DMS53 treated with DMSO at 0.1 percent for 48 hours (cell line): ENCODE results near the gene ROBO1.

ENCODE experiments used
- DNase-seq: peaks from one replicate; lab custom pipeline; 2025; ENCODE audit not compliant: unreplicated experiment; lab: John Stamatoyannopoulos, UW

The ROBO1 gene

DNA sequence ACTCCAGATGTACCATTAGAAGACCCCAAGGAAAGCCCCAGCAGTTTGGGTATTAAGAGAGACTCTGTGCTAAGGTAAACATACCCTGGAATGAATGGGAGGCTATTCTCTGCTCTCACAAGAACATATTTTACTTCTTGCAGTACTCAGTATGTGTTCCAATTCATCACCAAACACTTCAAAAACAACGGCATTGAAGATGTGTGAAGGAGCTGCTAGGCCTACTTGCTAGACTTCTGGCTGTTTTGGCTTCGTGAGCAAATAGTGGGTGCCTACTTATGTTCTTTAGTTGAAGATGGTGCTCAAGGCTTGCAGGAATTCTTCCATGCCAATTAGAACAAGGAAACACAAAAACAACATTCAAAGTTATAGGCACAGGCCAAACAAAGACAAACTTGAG is 514.5 kb downstream of the ROBO1 start:
- no peak for DNase-seq

DNA sequence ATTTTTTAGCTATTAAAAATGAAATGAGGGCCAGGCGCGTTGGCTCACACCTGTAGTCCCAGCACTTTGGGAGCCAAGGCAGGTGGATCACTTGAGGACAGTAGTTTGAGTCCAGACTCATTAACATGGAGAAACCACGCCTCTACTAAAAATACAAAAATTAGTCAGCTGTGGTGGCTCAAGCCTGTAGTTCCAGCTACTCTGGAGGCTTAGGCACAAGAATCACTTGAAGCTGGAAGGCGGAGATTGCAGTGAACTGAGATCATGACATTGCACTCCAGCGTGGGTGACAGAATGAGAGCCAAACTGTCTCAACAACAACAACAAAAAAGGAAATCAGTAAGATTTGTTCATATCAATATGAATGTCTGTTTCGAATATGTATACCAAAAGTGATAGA is 517.1 kb downstream of the ROBO1 start:
- no peak for DNase-seq

DNA sequence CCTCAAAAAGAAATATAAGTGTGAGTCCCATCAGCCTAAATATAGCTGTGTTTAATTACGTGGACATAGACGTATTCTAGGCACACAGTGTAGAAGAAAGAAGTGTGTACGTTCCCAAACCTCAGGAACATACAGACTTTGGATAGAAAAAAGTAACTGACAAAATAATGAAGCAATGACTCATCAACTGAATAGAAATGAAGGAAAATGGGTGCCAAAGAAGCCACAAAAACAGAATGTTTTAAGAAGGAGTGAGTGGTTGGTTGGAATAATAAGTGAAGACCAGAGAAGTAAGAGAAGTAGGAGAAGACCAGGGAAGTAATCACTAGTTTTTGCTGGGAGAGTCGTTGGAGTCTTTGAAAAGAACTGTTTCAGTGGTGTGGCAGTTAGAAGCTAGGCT is 518.1 kb downstream of the ROBO1 start:
- DNase-seq = no peak

DNA sequence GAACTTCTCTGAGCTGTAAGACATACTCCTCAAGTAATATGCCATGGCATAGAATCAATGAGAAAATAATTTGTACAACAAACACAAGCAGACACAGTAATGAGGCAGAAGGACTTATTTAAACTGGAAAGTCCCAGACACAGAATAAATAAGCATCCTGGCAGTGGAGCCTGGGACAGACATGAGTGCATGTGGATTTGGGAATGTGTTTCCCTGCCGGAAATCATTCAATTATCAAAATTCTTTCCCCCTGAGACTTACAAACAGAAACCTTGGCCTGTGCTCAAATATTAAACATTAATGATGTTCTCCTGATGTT is 520.1 kb downstream of the ROBO1 start:
- no peak for DNase-seq

DNA sequence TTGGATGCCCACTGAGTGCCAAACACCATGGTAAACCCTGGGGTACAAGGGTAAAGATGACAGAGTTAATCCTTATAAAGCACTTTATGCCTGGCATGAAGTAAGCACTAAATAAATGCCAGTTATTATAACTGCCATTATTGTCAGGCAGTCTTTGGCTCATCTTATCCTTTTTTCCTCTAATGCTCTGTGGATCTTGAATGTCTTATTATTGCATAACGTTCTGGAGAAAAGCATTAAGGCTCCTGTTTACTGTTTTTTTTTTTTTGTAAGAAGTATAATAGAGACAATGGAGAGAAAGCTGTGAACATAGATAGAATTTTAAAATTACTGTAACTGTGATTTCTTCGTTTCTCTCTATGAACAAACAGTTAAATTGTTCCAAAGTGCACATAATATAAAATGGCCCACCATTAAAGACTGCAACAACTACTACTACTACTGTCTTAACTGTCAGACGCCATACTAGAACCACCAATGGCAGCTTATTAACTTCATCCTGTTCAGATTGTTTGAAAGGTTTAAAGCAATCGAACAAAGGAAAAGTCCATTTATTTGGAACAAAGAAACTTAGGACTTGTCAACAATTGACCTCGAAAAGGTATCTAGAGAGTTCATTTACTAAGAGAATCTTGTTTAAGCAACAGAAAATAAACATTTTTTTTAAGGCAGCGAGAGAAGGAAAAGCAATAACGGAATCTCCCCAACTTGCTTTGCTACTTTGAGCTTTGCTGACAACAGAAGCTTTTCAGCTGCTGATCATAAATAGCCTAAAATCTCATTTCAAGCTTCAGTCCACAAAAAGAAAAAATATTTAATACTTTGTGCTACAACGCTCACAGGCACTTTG is 520.7 kb downstream of the ROBO1 start:
- DNase-seq = no peak

DNA sequence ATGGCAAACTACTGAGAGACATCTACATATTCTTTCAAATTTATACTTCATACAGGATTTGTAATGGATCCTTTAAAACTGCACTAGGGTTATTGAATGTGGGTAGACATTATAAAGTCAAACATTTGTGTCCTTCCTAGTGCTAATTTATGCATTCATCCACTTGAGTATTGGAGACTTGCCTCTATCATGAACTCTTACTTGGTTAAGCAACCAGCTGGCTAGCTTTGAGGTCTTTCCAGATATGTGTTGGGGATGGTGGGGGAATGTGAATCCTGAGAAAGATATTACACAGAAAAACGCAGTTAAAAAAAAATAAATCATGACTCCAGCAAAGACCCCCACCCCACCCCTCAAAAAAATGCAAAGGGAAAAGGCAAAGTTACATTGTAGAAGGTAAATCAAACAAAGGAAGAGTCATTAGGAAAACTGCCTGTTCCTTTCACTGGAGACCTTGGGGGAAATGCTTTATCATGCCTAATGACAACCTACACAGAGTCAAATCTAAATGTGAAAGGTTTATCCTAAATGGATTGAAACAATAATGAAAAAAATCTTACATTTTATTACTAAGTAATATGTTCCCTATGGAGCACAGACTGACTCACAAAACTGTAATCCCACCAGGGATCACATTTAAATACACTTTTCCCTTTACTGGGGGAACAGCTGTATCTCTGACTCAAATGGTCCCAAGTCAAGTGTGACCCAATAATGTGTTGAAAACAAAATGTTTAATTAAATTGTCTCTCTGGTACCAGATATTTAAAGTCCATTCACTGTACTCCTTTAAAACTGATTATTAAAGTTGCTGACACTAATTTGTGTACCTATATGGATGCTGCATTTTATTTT is 522.3 kb downstream of the ROBO1 start:
- no peak for DNase-seq

DNA sequence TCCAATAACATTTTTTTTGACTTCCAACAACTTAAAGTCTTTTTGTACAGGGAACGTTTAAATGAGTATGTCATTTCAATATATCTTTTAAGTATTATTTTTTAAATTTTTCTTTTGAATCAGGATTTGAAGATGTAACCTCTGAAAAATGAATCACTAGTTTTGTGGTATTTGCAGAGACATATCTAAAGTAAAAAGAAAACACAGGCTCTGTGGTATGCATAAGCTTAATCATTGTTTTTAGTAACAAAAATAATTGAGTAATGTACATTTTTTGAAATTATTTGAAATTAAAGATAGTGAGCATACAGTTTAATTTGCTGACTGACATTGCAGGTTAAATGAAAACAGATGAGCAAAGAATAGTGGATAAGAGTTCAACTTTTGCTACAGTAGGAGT is 531.3 kb downstream of the ROBO1 start:
- no peak for DNase-seq

DNA sequence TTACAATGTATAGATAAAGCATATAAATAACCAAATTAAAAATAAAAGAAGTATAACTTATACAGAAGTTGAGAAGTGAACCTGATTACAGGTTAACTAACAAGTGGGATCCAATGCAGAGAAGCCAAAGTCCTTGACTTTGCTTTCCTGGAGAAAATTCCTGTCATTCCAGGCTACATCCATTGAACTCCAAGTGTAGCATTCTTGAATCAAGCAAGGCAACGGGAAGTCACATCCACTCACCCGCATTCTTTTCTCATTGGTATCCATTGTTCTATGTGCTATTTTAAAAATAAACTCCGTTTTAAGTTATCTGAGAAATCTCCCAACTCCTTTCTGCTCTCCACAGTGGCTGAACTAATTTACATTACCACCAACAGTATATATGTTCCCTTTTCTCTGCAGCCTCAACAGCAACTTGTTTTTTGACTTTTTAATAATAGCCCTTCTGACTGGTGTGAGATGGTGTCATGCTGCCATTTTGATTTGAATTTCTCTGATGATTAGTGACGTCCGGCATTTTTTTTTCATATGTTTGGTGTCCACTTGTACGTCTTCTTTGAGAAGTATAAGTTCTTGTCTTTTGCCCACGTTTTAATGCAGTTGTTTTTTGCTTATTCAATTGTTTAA is 534.3 kb downstream of the ROBO1 start:
- no peak for DNase-seq

DNA sequence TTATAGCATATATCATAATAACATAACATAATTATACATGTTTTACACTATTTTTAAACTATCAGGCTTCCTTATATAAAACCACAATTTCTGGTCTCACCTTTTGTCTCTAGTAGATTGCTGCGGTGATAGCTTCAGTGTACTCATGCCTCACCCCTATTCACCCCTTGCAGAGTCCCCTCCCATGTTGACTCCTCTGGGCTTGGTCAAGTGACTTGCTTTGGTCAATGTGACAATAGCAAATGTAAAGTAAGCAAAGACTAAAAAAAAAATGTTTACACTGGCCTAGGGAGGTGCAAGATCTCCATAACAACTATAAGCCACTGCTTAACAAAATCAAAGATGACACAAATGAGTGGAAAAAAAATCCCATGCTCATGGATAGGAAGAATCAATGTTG is 537.5 kb downstream of the ROBO1 start:
- DNase-seq = no peak

DNA sequence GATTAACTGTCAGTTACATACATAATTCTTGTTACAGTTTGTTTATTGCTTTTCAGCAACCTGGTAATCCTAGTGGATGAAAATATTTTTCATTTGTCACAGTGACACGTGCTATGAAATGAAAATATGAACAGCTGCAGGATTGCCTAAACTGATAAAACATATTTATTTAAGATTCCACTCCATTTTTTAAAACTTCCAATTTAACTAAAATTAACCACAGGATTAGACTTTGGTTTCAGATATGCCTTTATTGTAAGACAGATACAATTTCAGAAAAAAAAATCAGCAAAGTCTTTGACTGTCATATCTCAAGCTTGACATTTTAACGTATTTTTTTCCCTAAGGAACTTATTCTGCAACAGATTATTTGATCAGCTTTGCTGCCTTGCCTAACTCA is 550.7 kb downstream of the ROBO1 start:
- DNase-seq = no peak

DNA sequence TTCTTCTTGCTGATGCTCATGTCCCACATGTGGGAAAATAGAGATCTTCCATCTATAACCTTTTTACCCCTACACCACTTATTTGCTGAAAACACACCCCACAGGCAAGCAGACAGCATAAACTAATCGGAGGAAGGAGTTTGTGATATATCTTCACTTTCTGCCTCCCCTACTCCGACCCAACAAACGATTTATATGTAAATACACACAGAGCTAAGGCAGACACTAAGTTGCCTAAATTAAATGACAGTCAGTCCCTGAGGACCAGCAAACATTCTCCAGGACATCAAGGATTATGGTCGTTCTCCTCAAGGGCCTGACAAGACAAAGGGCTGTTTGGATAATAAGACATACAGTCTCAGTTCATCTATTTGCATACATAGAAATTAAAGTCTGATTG is 552.5 kb downstream of the ROBO1 start:
- no peak for DNase-seq

DNA sequence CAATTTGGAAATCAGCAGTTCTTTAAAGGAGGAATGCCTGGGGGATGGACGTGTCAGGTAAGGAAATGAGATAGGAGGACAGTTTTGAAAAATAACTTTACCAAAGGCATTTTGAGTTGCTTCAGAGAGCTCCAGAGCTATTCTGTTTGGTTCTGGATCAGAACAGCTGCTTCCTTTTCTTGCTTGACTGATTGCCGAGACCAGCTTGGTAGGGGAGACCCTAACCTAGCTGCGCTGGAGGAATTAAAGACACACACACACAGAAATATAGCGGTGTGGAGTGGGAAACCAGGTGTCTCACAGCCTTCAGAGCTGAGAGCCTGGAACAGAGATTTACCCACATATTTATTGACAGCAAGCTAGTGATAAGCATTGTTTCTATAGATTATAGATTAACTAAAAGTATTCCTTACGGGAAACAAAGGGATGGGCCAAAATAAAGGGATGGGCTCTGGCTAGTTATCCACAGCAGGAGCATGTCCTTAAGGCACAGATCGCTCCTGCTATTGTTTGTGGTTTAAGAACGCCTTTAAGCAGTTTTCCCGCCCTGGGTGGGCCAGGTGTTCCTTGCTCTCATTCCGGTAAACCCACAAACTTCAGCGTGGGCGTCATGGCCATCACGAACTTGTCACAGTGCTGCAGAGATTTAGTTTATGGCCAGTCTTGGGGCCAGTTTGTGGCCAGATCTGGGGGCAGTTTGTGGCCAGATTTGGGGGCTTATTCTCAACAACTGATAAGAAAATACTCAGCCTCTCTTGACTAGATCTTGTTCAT is 556.0 kb downstream of the ROBO1 start:
- no peak for DNase-seq

DNA sequence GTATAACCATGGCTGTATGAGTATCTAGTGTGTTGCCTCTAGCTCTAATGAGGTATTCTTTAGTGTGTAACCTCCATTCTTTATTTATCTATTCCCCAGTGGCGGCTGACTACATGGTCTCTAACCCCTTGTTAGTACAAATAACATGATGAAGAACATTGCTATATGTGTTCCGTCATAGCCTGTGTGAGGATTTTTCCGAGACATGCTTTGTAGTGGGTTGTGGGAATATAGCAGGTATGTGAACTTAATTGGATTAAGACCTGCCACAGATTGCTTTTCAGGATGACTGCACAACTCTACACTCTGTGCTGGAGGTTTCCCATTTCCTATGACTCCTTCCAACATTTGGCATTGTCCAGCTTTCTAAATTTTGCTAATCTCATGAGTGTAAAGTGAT is 563.4 kb downstream of the ROBO1 start:
- DNase-seq = no peak

DNA sequence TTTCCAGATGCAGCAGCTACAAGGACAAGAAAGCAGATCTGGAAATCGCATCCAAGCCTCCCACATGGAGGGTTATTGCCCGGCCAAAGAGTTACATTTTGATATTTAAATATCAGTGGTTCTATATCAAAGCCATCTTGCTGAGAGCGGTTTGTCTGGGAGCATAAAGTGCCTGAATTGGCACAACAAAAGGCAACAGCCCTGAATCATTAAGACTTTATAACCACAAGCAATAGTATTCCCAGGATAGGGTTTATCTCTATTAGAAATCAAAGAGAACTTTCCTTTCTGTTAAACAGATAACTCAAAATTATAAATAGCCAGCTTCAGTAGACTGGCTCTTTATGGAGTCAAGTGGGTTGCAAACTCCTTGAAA is 564.7 kb downstream of the ROBO1 start:
- no peak for DNase-seq

DNA sequence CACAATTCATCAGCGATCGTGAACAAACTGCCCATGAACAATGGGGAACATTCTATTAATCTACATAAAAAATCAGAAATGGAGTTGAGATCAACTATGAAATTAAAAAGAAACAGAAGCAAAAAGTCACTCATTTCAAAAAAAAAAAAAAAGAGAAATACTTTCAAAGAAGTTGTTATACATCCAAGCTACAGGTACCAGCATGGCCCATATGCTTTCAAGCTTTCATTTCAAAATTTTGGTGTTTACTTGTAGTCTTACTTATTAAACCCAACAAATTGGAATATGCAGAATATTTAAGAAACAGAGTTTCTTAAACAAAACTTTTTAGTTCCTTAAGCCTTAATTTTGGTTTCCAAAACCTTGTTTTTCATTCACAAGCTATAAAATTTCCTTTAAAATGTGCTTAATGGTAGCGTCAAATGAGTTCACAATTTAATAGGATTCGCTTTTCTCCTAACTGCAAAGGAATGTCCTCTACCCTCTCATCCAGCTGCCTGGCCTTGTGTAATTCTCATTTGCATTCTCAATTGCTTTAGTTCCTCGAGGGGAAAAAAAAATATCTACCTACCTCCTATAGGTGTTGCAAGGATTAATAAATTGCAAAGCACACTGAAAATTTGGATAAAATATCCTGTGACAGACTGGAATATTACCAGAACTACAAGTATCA is 565.2 kb downstream of the ROBO1 start:
- no peak for DNase-seq

DNA sequence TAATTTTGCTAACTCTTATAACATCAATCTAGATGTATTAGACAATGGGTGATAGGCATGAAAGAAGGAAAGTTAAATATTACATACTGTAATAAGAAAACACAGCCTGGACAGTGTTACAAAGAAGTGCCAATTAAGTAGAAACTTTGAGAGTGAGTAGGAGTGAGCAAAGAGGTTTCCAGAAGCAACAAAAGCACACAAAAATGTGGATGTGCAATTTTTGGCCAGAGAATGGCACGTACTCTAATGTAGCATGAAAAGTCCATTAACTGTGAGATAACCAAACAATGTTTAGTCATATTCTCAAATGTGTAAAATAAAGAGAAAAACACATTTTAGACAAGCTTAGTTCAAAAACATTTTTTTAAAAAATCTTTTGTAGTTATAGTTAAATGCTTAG is 567.3 kb downstream of the ROBO1 start:
- DNase-seq = no peak

DNA sequence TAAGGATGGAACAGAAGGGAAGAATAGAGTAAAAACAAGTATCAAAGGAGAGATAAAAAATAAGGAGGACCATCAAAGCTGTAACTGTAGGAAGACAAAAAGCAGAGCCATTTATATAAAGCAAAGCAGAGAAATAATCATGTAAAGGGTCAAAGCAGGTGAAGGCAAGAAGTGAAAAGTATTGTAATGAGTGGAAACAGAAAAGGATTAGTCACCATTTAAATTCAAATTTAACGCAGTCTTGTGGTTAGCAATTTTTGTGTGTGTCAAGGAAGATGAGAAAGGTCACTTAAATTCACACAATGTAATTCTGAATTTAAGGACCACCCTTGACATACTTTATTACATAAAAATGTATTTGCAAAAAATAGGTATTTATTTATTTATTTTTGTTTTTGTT is 567.8 kb downstream of the ROBO1 start:
- no peak for DNase-seq

DNA sequence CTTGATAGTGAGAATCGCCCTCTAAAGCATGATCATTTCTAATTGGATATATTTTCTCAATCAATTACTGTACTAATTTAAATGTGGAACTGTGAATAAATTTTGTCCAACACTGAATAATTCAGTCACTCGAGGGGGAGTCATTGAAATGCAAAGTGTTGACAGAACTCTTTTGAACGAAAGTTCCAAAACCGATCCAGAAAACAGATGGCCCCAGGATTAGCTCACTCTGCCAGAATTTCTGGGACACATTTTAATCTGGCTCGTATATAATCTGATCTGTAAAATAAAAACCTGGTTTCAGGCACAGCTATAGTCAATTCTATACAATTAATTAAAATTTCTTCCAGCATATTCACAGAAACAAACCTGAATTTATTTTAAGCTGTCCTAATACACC is 580.4 kb downstream of the ROBO1 start:
- DNase-seq = no peak

DNA sequence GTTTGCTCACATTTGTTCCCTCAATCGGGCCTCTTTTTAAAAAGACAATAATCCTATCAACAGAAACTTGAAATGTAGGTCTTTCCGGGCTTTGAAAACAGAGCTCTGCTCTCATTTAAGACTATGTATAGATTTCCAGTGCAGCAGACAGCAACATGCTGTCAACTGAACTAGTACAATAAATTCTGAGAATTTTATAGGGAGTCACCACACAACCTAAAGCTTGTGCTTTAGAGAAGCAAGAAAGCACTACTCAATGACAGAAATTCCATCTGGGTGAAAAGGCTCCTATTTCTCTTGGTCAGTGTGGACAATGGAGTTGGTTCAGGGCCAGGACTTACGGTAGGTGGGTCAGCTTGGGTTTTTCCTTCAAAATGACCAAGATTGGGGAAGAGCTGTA is 583.5 kb downstream of the ROBO1 start:
- no peak for DNase-seq

DNA sequence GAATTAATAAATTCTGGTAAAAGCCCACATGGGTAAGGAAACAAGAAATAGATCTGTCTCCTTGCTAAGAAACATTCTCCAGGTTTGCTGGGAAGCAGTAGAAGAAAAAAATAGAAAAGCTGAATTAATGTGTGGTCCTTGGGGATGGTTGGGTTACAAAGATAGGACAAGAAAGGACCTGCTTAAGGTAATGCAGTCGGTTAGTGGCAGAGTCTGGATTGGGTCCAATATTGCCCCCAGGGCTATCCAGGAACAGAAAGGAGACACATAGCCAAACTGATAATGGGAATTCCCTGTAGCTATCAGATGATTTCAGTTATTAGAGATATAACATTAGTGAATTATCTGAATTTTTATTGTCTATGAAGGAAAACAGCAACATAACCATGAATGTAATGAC is 584.3 kb downstream of the ROBO1 start:
- DNase-seq = no peak
